Mesendoderm (in vitro differentiated cells): ENCODE measurements around the gene MUCL3.
A peak's percentile ranks its signal among the peaks of the same experiment; 100 is the strongest.
"Not testable (repeated sequence)": the region's sequence is repeated elsewhere in the genome, so short reads cannot be mapped to it uniquely, and the experiment has no call there.

ENCODE experiments used
- DNase-seq: peaks from one replicate; pipeline ENCODE4 v3.0.0; 2013
- H2AK5ac ChIP-seq: 2 replicates; pipeline ENCODE4 v1.6.1; 2013; ENCODE audit warnings: low read length, inconsistent platforms
- H2BK120ac ChIP-seq: 2 replicates; pipeline ENCODE4 v1.6.1; 2013; ENCODE audit warnings: low read depth, mild to moderate bottlenecking, low read length, moderate library complexity, mixed read lengths
- H2BK15ac ChIP-seq: replicated peaks from 2 replicates; pipeline ENCODE4 v1.6.1; 2013; ENCODE audit warnings: low read depth, mild to moderate bottlenecking, moderate library complexity
- H2BK5ac ChIP-seq: 2 replicates; pipeline ENCODE4 v1.6.1; 2013; ENCODE audit warnings: low read length, inconsistent platforms
- H3K18ac ChIP-seq: 2 replicates; pipeline ENCODE4 v1.6.1; 2013; ENCODE audit warnings: mild to moderate bottlenecking, low read length, mixed read lengths
- H3K23ac ChIP-seq: one replicate; pipeline ENCODE4 v1.6.1; 2013; ENCODE audit warnings: low read length
- H3K27ac ChIP-seq: 2 replicates; pipeline ENCODE4 v1.5.1; 2013; ENCODE audit warnings: low read depth, mild to moderate bottlenecking, inconsistent platforms, low read length, moderate library complexity
- H3K27me3 ChIP-seq: 2 replicates; pipeline ENCODE4 v1.6.1; 2013; ENCODE audit warnings: low read length, control low read depth, mild to moderate bottlenecking, inconsistent platforms; ENCODE audit not compliant: insufficient read depth, poor library complexity
- H3K36me3 ChIP-seq: 2 replicates; pipeline ENCODE4 v1.6.1; 2013; ENCODE audit warnings: low read length, inconsistent platforms; ENCODE audit not compliant: control insufficient read depth, insufficient read depth
- H3K4ac ChIP-seq: one replicate; pipeline ENCODE4 v1.6.1; 2013; ENCODE audit warnings: low read depth, mild to moderate bottlenecking, low read length, moderate library complexity
- H3K4me1 ChIP-seq: 2 replicates; pipeline ENCODE4 v1.6.1; 2013; ENCODE audit warnings: low read depth, low read length, inconsistent platforms; ENCODE audit not compliant: control insufficient read depth
- H3K4me2 ChIP-seq: 2 replicates; pipeline ENCODE4 v1.6.1; 2013; ENCODE audit warnings: low read length
- H3K4me3 ChIP-seq: 2 replicates; pipeline ENCODE4 v1.5.1; 2013; ENCODE audit warnings: mild to moderate bottlenecking, low read length
- H3K56ac ChIP-seq: one replicate; pipeline ENCODE4 v1.6.1; 2013; ENCODE audit warnings: low read length
- H3K79me1 ChIP-seq: 2 replicates; pipeline ENCODE4 v1.6.1; 2013; ENCODE audit warnings: low read length, inconsistent platforms
- H3K79me2 ChIP-seq: 2 replicates; pipeline ENCODE4 v1.6.1; 2013; ENCODE audit warnings: mild to moderate bottlenecking, low read length; ENCODE audit not compliant: control insufficient read depth, insufficient read depth
- H3K9ac ChIP-seq: 2 replicates; pipeline ENCODE4 v1.6.1; 2013; ENCODE audit warnings: low read length, inconsistent platforms
- H4K5ac ChIP-seq: one replicate; pipeline ENCODE4 v1.6.1; 2013; ENCODE audit warnings: low read length
- H4K8ac ChIP-seq: one replicate; pipeline ENCODE4 v1.6.1; 2013; ENCODE audit warnings: low read depth, mild to moderate bottlenecking, control low read depth, low read length, moderate library complexity
- WGBS: extraction: QIAGEN DNeasy Blood & Tissue Kit; methylation state at CpG from one replicate; pipeline ENCODE4 v1.1.7; 2013; ENCODE audit warnings: low lambda C conversion rate, missing lambda C conversion rate; ENCODE audit not compliant: insufficient coverage; ENCODE audit errors: extremely low coverage; 5-methylcytosine and 5-hydroxymethylcytosine counted together

MUCL3 gene

GRCh38 chr6:30900863-30901417 lies 39.8 kb upstream of the MUCL3 start:
- Histone ChIP-seq H3K27me3 (no peaks in the 10 kb centered on the region), H4K8ac (no peak overlapping the region), H3K18ac (no peak overlapping the region), H3K23ac (no peak overlapping the region), H3K4me3 (no peak overlapping the region), H3K79me1 (no peaks in the 10 kb centered on the region), H3K4ac (no peak overlapping the region), H2BK120ac (no peak overlapping the region), H3K27ac (no peak overlapping the region), H3K36me3 (peaks cover 4% of the 10 kb centered on the region), H4K5ac (no peak overlapping the region), H2AK5ac (no peak overlapping the region), H3K56ac (no peak overlapping the region), H3K9ac (no peak overlapping the region), H3K4me2 (no peak overlapping the region), H2BK15ac (no peak overlapping the region), H3K79me2 (no peaks in the 10 kb centered on the region), H2BK5ac (no peak overlapping the region), H3K4me1 (no peaks in the 10 kb centered on the region)
- no peak for DNase-seq
- WGBS: no CpG with 5 or more reads among the region's 1 CpG

- Histone ChIP-seq H3K4me1 (no peaks in the 10 kb centered on the region), H2BK15ac (no peak overlapping the region), H3K9ac (no peak overlapping the region), H2AK5ac (no peak overlapping the region), H3K27me3 (no peaks in the 10 kb centered on the region), H3K4me3 (no peak overlapping the region), H3K23ac (no peak overlapping the region), H3K79me1 (no peaks in the 10 kb centered on the region), H2BK120ac (no peak overlapping the region), H3K4ac (no peak overlapping the region), H3K18ac (no peak overlapping the region), H3K36me3 (peaks cover 4% of the 10 kb centered on the region), H4K5ac (no peak overlapping the region), H2BK5ac (no peak overlapping the region), H3K27ac (no peak overlapping the region), H3K4me2 (no peak overlapping the region), H3K56ac (no peak overlapping the region), H4K8ac (no peak overlapping the region), H3K79me2 (no peaks in the 10 kb centered on the region)
- no peak for DNase-seq
These were observed 39.3 kb upstream of the MUCL3 start for GRCh38 chr6:30901436-30901835.

- not testable (repeated sequence) for H3K27ac ChIP-seq, H3K4me2 ChIP-seq, H4K8ac ChIP-seq, H3K9ac ChIP-seq, H3K4me1 ChIP-seq, H3K23ac ChIP-seq, H3K36me3 ChIP-seq, H3K18ac ChIP-seq, H3K79me2 ChIP-seq, H3K4me3 ChIP-seq, H2BK15ac ChIP-seq, H2AK5ac ChIP-seq, H3K56ac ChIP-seq, DNase-seq, H2BK5ac ChIP-seq, H3K27me3 ChIP-seq, H4K5ac ChIP-seq, H2BK120ac ChIP-seq, H3K4ac ChIP-seq, H3K79me1 ChIP-seq
- WGBS: no CpG with 5 or more reads among the region's 9 CpGs
These were observed 38.6 kb upstream of the MUCL3 start for GRCh38 chr6:30902196-30902595.

- Histone ChIP-seq H3K79me1 (no peaks in the 10 kb centered on the region), H4K8ac (no peak overlapping the region), H3K4me2 (no peak overlapping the region), H3K4me1 (no peaks in the 10 kb centered on the region), H2BK15ac (no peak overlapping the region), H3K36me3 (peaks cover 4% of the 10 kb centered on the region), H3K4me3 (no peak overlapping the region), H3K18ac (no peak overlapping the region), H3K79me2 (no peaks in the 10 kb centered on the region), H3K9ac (no peak overlapping the region), H3K56ac (no peak overlapping the region), H3K23ac (no peak overlapping the region), H3K27me3 (no peaks in the 10 kb centered on the region), H2BK120ac (no peak overlapping the region), H3K27ac (no peak overlapping the region), H3K4ac (no peak overlapping the region), H2BK5ac (no peak overlapping the region), H4K5ac (no peak overlapping the region), H2AK5ac (no peak overlapping the region)
- no peak for DNase-seq
- WGBS: no CpG with 5 or more reads among the region's 5 CpGs
These were observed 38.1 kb upstream of the MUCL3 start for GRCh38 chr6:30902709-30903108.

- no peaks in the 10 kb centered on the region for H3K79me1 ChIP-seq
- no peak overlapping the region for H3K18ac ChIP-seq
- DNase-seq: no peak
- H2AK5ac ChIP-seq: no peak overlapping the region
- H3K4me2 ChIP-seq: no peak overlapping the region
- H3K36me3 ChIP-seq: peaks cover 4% of the 10 kb centered on the region
- H3K9ac ChIP-seq: no peak overlapping the region
- no peak overlapping the region for H2BK5ac ChIP-seq
- H2BK15ac ChIP-seq: no peak overlapping the region
- no peak overlapping the region for H4K5ac ChIP-seq
- H2BK120ac ChIP-seq: no peak overlapping the region
- H3K4me1 ChIP-seq: no peaks in the 10 kb centered on the region
- WGBS: no CpG with 5 or more reads among the region's 4 CpGs
- H3K4me3 ChIP-seq: no peak overlapping the region
- H3K79me2 ChIP-seq: no peaks in the 10 kb centered on the region
- no peak overlapping the region for H3K56ac ChIP-seq
- H3K23ac ChIP-seq: no peak overlapping the region
- H3K27ac ChIP-seq: no peak overlapping the region
- no peaks in the 10 kb centered on the region for H3K27me3 ChIP-seq
- no peak overlapping the region for H3K4ac ChIP-seq
- no peak overlapping the region for H4K8ac ChIP-seq
These were observed 37.5 kb upstream of the MUCL3 start for GRCh38 chr6:30903236-30903635.

GRCh38 chr6:30907290-30907757 lies 33.4 kb upstream of the MUCL3 start:
- not testable (repeated sequence) for H3K27me3 ChIP-seq, H3K18ac ChIP-seq, H2BK15ac ChIP-seq, H3K4me1 ChIP-seq, H3K23ac ChIP-seq, H3K36me3 ChIP-seq, H2AK5ac ChIP-seq, H3K79me1 ChIP-seq, H3K27ac ChIP-seq, H4K8ac ChIP-seq, H2BK5ac ChIP-seq, H3K4ac ChIP-seq, H4K5ac ChIP-seq, H2BK120ac ChIP-seq, H3K79me2 ChIP-seq, DNase-seq
- Histone ChIP-seq H3K4me2 (peak overlapping the region; percentile 20), H3K56ac (peak overlapping the region; percentile 76), H3K4me3 (peak overlapping the region; percentile 28), H3K9ac (peak overlapping the region; percentile 58)
- WGBS: no CpG with 5 or more reads among the region's 16 CpGs
